NCI-H1436 treated with DMSO at 0.1 percent for 48 hours (cell line): Measurements from ENCODE around the gene HPCAL1.

ENCODE experiments used
- DNase-seq: peaks from one replicate; lab custom pipeline; 2025; lab: John Stamatoyannopoulos, UW

HPCAL1 gene

DNA sequence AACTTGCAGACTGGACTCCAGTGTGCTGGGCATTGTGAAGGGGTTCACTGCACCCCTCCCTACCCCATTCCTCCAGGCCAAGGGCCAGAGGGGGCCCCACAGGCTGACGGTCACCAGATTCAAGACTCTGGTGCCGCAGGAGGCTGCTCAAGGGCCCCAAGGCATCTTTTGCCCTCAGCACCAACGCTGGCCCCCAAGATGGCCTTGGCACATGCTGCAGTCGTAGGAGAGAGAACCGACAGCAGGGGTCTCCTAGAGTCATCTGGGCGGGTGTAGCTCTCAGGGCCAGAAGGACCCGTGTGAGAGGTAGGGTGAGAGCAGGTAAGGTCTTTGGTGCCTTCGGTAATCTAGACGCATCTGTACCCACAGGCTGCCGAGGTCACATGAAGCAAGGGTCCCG, 164.1 kb downstream of the HPCAL1 start:
- DNase-seq, result no peak

DNA sequence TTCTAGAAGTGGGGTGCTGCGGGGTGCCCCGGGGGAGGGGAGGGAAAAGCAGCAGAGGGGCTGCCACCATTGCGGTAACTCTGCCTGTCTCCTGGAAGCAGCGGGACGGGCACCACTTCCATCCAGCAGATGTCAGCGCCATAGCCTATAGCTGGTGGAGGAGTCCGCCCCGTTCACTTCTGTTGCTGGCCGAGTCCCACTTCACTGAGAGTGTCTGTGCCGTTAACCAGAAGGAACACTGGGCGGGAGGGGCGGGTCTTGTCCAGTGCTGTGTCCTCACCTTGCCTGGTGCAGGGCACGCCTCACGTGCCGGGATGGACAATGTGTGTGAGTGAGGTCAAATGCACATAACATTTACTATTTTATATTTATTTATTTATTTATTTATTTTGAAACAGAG, 164.7 kb downstream of the HPCAL1 start:
- DNase-seq, result no peak

DNA sequence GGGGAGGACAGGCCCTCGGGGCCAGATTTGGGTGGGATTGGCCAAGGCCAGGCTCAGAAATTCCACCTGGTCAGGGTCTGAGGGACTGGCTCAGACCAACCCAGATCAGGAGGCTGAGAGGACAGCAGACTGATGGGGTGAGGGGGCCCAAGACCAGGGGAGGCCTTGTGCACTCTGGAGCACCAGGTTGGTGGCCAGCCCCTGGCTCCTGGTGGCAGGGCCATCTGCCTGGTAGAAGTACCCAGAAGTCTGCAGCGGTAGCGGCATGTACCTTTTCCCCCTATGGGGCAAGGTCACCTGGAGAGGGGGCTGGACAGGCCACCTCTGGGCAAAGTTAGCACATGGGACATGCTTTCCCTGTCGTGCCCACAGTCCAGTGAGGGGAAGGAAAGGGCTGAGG, 166.6 kb downstream of the HPCAL1 start:
- no peak for DNase-seq

DNA sequence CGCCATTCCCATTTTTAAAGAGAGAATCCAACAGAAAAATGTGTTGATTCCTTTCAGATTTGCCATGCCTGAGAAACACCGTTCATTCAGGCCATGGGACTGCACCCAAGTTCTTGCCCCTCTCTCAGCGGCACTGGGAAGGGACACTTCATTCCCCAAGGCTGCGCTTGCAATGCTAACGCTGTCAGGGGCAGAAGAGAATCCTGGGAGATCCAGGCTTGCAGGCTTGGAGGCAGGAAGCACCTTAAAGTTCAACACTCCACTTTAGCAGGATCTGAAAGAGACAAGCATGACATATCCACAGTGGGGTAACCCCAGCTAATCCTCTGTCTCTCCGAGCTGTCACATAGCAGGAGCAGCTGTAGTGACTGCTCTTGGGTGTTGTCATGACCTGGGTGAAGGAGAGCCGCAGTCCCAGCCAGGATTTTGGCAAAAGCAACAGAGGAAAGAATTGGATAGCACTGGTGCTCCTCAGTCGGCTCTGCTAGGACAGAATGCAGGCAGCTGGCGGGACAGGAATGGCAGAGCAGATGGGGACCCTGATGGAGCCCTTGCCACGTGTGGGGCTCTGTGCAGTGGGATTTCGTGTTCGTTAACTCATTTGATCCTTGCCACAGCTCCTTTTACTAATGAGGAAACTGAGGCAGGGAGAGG, 167.4 kb downstream of the HPCAL1 start:
- no peak for DNase-seq

DNA sequence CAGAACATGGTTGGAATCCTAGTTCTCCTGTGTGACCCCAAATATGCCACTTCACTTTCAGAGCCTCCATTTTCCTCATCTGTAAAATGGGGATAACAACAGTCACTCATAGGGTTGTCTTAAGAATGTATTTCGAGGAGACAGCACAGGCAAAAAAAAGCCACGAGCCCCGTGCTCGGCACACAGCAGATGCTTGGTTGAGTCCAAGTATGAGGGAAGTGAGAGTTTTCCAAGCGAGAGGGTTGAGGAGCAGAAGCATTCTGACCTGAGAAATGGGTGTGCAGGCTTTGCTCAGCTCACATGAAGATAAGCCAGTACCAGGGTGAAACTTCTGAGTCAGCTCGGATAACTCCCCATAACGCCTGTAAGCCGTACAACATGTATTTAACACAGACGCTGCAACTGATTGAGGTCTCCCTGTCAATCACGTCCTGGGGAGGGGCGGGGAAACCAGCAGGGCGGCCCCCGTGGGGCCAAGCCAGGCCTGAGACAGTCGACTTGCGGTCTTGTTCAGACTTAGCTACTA, 168.4 kb downstream of the HPCAL1 start:
- DNase-seq, result no peak

DNA sequence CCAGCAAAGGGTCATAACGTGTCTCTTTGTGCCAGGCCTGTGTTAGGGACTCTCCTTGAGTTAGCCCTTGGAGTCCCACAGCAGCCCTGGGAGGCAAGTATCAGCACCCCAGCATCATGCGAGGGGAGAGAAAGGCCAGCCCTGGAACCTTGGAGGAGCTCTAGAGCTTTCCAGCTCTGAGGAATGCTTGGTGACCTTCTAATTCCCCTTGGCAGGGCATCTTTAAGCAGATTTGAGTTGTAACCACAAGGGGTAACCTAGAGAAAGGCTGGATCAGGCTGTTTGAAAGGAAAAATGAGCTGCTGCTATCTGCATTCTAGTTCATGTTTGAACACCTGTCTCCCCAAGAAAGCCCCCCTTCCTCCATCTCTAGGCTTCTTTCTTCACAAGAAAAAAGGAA, 169.3 kb downstream of the HPCAL1 start:
- no peak for DNase-seq

DNA sequence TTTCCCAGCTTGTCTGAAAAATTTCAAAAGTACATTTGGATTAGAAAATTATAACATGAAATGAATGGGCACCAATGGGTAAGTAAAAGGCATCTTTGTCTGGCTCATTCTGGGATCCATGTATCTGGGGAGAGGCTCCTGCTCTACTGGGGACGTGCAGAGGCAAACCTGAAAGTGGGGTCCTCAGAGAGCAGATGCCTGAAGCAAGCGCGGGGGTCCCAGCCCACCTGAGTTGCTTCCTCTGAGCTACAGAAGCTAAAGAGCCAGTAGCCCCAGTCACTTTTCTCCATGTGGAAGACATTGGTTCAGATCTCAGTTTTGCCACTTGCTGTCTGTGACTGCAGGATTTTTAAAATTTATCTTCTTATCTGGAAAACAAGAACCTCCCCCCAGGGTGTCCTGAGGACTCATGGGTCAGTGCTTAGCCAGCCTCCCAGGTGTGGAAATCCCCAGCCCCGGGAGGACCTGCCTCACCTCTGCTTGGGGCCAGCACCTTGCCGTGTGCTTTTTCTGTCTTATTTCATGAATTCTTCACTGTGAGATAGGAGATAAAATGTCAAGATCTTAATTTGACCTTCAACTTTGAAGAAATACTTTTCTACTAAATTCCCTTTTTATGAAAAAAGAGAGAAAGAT, 170.5 kb downstream of the HPCAL1 start:
- no peak for DNase-seq

DNA sequence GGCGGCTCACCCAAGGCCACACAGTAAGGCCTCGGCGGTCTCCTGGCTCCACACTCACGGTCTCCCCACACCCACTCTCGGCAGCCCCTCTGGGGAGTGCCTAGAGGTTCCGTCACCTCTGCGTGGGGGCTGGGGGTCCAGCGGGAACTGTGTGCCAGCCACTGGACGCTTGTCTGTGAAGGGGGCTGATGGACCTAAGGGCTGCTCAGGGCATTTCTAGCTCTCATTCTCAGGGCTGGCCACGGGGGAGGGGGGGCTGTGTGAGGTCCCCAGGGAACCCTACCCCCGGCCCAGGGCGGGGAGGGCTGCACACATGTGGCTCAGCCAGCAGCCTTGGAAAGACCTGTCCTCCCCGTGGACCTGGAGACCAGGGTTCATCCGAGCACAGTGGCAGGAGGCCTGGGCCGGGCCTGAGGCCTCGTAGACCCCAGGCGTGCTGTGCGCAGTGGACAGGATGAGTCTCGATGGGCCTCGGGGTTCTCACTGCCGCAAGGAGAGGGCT, 172.6 kb downstream of the HPCAL1 start:
- DNase-seq, result no peak

DNA sequence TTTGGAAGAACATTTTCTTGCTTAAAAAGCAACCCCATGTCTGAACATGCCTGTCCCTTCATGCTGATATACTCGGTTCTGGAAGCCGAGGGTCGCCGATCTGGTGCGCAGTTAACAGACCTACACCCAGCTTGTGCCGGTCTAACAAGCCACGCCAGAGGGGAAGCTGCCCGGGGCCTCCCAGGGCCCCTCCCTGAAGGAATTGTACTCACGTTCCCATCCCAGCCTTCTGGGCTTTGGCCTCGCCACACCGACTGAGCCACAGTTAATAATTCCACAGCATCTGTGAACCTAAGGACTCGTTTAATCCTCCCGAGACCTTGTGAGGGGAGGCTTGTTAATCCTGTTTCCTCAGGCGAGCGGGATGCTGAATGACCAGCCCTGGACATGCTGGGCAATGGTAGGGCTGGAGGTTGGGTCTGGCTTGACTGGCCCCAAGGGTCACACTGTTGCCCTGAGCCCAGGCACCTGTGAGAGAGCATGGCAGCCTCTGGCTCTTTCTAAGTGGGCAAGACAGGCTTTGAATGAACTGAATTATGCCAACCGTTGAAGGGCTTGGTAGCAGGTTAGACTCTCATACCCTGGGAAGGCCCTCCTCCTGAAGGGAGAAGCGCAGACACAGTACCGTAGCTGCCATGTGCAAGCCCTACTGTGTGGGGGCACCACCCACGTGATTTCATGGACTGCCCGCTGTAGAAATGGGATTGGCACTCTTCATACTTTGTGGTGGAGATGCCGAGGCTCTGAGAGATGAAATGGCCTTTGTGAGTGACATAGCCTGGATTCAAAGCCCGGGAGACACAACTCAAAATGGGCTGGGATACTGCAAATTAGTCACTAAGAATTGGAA, 173.3 kb downstream of the HPCAL1 start:
- DNase-seq, result no peak

DNA sequence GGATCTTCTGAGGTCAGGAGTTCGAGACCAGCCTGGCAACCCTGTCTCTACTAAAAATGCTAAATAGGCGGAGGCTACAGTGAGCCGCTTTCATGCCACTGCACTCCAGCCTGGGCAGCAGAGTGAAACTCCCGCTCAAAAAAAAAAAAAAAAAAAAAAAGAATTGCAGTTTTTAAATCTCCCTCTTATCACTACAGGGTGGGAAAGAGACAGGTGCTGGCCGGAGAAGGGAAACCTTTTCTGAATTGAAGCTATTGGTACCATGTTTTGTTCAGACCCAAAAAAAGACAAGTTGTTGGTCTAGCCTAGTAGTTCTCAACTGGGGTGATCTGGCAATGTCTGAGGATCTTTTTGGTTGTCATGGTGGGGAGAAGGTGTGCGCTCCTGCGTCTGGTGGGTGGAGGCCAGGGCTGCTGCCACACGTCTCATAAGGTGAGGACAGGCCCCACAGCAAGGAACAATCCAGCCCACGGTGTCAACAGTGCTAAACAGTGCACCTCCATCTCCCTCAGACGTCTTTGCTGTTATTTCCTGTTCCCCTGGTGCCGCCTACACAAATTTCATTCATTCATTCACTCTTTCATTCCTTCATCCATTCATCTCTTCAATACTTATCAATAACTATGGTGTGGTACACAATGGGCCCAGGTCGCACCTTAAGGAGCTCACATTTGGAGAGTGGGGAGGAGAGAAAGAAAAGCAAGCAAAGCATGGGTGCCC, 174.2 kb downstream of the HPCAL1 start:
- no peak for DNase-seq
